ENCODE data around the gene MAP1B.

- TF ChIP-seq CTCF (conservative IDR thresholded peaks at IDR 0.05; ENCODE audit: low read depth, low read length) (no peak), CEBPB (IDR thresholded peaks at IDR 0.05; ENCODE audit: low read depth, low read length) (no peak), RAD21 (IDR thresholded peaks at IDR 0.05; ENCODE audit: low read length) (no peak), MXI1 (IDR thresholded peaks at IDR 0.05; ENCODE audit: borderline replicate concordance, low read depth, low read length) (no peak), POLR2A (IDR thresholded peaks at IDR 0.05; ENCODE audit: low read depth, low read length) (no peak), USF2 (IDR thresholded peaks at IDR 0.05; ENCODE audit: low read depth, low read length) (no peak), SMC3 (IDR thresholded peaks at IDR 0.05; ENCODE audit: low read depth, low read length) (no peak), MAZ (IDR thresholded peaks at IDR 0.05; ENCODE audit: borderline replicate concordance, low read depth, low read length) (no peak), RFX5 (IDR thresholded peaks at IDR 0.05; ENCODE audit: low read depth, low read length) (no peak), ELK1 (IDR thresholded peaks at IDR 0.05; ENCODE audit: borderline replicate concordance, low read depth, low read length) (no peak), RCOR1 (IDR thresholded peaks at IDR 0.05; ENCODE audit: insufficient replicate concordance, low read length) (no peak), BHLHE40 (IDR thresholded peaks at IDR 0.05; ENCODE audit: low read depth, low read length) (no peak), FOS (IDR thresholded peaks at IDR 0.05; ENCODE audit: low read depth, low read length) (no peak), CHD1 (IDR thresholded peaks at IDR 0.05; ENCODE audit: low read depth, low read length) (no peak)
Observed at GRCh38 chr5:72208324-72208926, 101.2 kb downstream of the MAP1B start.
